Astrocyte (in vitro differentiated cells and primary cell): ENCODE results near the gene CIROP.

ENCODE experiments used
- CTCF ChIP-seq: IDR thresholded peaks from 2 replicates; pipeline ENCODE4 v1.5.1; 2011; ENCODE audit warnings: low read depth, mild to moderate bottlenecking, inconsistent platforms, low read length, moderate library complexity; ENCODE audit not compliant: insufficient read depth
- EZH2 ChIP-seq: IDR thresholded peaks from 2 replicates; pipeline ENCODE4 v1.6.1; 2012; ENCODE audit warnings: mild to moderate bottlenecking, low read length, inconsistent platforms; ENCODE audit not compliant: insufficient read depth

GRCh38 chr14:23062002-23062401, 42.8 kb downstream of the CIROP start:
- TF ChIP-seq CTCF (no peak), EZH2 (no peak)
